Adrenal gland (tissue), 12 donors: ENCODE measurements around the gene EXOC3L1. TPM values are rescaled to one million over a fixed set of nuclear protein-coding genes. Genes with fewer than 3 reads are reported as not detected.

Experiments used
- DNase-seq, 7 donors: peaks; one replicate each; pipeline ENCODE4 v3.0.0-alpha.2; 2019 to 2020
- H3K27ac ChIP-seq, 5 donors: fragments of 200-600 bp; sonication (generic) in 4 of 5; 1 replicate in 3 of 5; 2 replicates in 2 of 5; pipeline versions ENCODE4 v1.5.1 to v1.8.0; 2016 to 2020; ENCODE audit warnings: mild to moderate bottlenecking in 1 of 5
- H3K27me3 ChIP-seq: fragments of 200-600 bp; 2 replicates; pipeline ENCODE4 v1.8.0; 2021
- H3K36me3 ChIP-seq, 2 donors: fragments of 200-600 bp; replicated peaks in 1 of 2; 1 replicate in 1 of 2; 2 replicates in 1 of 2; pipeline versions ENCODE4 v1.5.1 to v1.8.0; 2018 to 2022
- H3K4me1 ChIP-seq, 2 donors: fragments of 200-600 bp; replicated peaks in 1 of 2; 1 replicate in 1 of 2; 2 replicates in 1 of 2; pipeline versions ENCODE4 v1.5.1 to v1.8.0; 2018 to 2021
- H3K4me3 ChIP-seq, 4 donors: fragments of 200-600 bp; sonication (generic) in 3 of 4; one replicate each; pipeline ENCODE4 v1.5.1; 2016 to 2018
- H3K9me3 ChIP-seq, 3 donors: fragments of 200-600 bp; sonication (generic) in 1 of 3; replicated peaks in 1 of 3; 1 replicate in 2 of 3; 2 replicates in 1 of 3; pipeline versions ENCODE4 v1.5.1 to v1.8.0; 2016 to 2021
- CTCF ChIP-seq, 6 experiments: fragments of 450-650 bp in 4 of 6; fragments of 200-600 bp in 2 of 6; sonication (generic) in 1 of 6; IDR thresholded peaks; 1 replicate in 5 of 6; 2 replicates in 1 of 6; pipeline versions ENCODE4 v1.5.1 to v1.8.0; 2016 to 2021; ENCODE audit warnings: antibody characterized with exemption in 6 of 6, mild to moderate bottlenecking in 2 of 6, moderate library complexity in 1 of 6
- POLR2A ChIP-seq, 2 donors: fragments of 450-650 bp; IDR thresholded peaks; one replicate each; pipeline ENCODE4 v1.6.1; 2017; ENCODE audit warnings: antibody characterized with exemption in 2 of 2, mild to moderate bottlenecking in 2 of 2, moderate library complexity in 1 of 2
- WGBS, 4 donors: extraction: QIAGEN DNeasy Blood & Tissue Kit in 2 of 4; methylation state at CpG; one replicate each; pipeline versions ENCODE4 v1.1.5 to v1.1.7; 2013 to 2017; 5-methylcytosine and 5-hydroxymethylcytosine counted together
- intact Hi-C, 2 donors: fragments of 100-400 bp; cut with DNase I; formaldehyde crosslinking; loops; one replicate each; pipeline versions ENCODE4 v1.14.1 to v1.15.0; 2022 to 2023
- polyA plus RNA-seq, 3 donors: library from polyadenylated mRNA; stranded (reverse); fragments of 200-250 nt in 2 of 3; fragments of 350-450 nt in 1 of 3; fragmentation: Illumina TruSeq in 1 of 3; extraction: RNeasy Lipid Tissue Mini Kit (QIAGEN cat#74804) in 1 of 3; gene quantifications; one replicate each; pipeline ENCODE4 v1.2.3, GENCODE V29; 2013 to 2014
- total RNA-seq, 9 donors: library from RNA; depleted of rRNA in 4 of 9; stranded (reverse); fragments of >200 nt in 4 of 9; fragments of 120-200 nt in 1 of 9; fragmentation: NEBNext Ultra II Directional in 1 of 9; extraction: Animal tissue kit (Norgen Biotek cat#: 25700) in 1 of 9; gene quantifications; one replicate each; pipeline versions ENCODE4 v1.1.0 to v1.2.4, GENCODE V29; 2013 to 2023
- donor health status: healthy with polysubstance abuse.
- donor health status: Bipolar disorder and iron deficiency.
- donor health status: DM: yes; HTN: yes; CAD: no.
- donor health status: DM: no; HTN: no; CAD: no.
- donor health status: DM: no; HTN: no; CAD: no.
- donor health status: DM: yes; HTN: yes; CAD: no.

Gene EXOC3L1
- total and polyA plus RNA-seq, 12 donors, result 0.71 to 27.2 (median 11.8) TPM

DNA sequence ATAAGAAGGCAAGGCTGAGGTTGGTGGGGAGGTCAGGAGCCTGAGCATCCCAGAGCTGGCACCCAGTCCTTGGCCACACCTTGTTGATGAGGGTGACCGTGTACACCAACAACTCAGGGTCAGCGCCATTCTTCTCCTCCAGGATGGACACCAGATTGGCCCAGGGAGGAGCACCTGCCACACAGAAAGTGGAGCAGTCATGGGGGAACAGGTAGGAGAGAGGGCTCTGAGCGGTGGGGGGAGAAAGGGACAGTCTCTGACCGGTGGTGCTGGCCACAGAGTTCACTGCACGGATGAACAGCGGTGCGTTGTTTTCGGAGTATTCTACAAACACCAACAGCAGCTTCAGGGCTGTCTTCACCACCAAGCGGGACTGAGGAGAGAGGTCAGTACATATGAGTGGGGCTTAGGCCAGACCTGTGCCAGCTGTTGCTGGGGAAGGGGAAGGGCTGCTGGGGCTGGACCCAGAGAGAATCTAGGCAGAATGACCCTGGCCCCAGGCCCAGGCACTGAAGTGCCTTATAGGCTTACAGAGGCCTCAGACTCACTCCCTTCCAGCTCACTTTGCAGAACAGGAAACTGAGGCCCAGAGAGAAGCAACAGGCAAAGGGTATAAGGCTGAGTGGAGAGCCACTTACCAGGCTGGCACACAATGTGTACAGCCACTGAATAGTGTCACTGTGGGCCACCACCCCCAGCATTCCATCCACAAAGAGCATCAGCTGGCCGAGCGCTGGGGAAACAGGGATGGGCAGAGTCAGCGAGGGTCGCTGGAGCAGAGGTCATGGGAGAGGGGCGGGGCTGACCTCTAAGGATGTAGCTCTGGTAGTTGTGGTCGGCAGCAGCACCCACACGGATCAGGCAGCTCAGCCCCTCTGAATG is 47.7 kb upstream of the EXOC3L1 start:
- 76 to 94% (median 78%) methylated on average over 10 to 16 of the region's 16 CpGs for WGBS, 4 donors
- Histone ChIP-seq H3K27ac (no peak overlapping the region), H3K27me3 (no peaks in the 10 kb centered on the region), H3K9me3 (no peaks in the 10 kb centered on the region), H3K4me3 (no peak overlapping the region), H3K4me1 (peaks cover 26 to 28% of the 10 kb centered on the region in 2 donors), H3K36me3 (peaks cover 0 to 64% of the 10 kb centered on the region in 2 donors)
- TF ChIP-seq CTCF (IDR thresholded peaks at IDR 0.05), result no peak
- intact Hi-C loops, result no loop called here
- DNase-seq, result peak in 1 of 7 donors; percentile 4

GRCh38 chr16:67236563-67237395 is 46.8 kb upstream of the EXOC3L1 start:
- no peak overlapping the region for H3K4me3 ChIP-seq
- DNase-seq, result peak in 6 of 7 donors; percentile 5 to 71 (median 60)
- no peak overlapping the region for H3K27ac ChIP-seq

DNA sequence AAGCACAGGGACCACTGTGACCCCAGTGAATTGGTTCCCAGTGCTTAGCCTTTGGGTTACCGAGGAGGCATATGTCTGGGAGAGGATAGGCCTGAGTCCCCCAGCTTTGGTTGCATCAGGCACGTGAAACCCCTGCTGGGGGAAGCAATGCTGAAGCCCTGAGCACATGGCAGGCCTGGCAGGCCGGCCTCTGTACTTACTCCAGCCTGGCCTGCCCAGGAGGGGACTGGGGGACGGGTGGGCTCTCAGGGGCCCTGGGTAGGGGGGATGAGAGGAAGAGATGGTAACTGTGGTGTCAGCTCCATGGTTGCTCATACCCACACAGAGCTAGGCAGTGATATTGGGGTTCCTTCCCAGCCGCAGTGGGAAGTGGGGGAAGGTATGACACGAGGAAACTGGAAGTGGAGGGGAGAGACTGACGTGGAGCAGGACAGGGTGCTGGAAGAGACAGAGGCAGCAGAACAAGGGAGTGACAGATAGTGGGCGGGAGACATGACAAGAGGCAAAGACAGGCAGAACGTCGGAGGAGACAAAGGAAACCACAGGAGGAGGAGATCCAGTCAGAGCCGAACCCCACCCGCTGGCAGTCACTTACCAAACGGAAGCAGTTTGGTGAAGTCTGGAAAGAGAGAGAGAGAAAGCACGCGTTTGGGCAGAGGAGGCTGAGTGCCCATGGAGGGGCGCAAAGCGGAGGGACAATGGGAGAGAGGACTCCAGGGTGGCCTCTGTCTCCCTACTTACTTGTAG is 46.1 kb upstream of the EXOC3L1 start:
- intact Hi-C loops, result no loop called here
- peaks cover 0 to 75% of the 10 kb centered on the region in 2 donors for H3K36me3 ChIP-seq
- H3K9me3 ChIP-seq, result no peaks in the 10 kb centered on the region
- TF ChIP-seq POLR2A (IDR thresholded peaks at IDR 0.05) (no peak), CTCF (IDR thresholded peaks at IDR 0.05) (no peak)
- no peak overlapping the region for H3K27ac ChIP-seq
- H3K27me3 ChIP-seq, result no peaks in the 10 kb centered on the region
- no peak overlapping the region for H3K4me3 ChIP-seq
- H3K4me1 ChIP-seq, result peaks cover 9 to 12% of the 10 kb centered on the region in 2 donors
- DNase-seq, result no peak
- WGBS, 4 donors, result 84 to 87% (median 86%) methylated on average over 15 to 17 of the region's 17 CpGs

More at GRCh38 chr16:67236563-67237395, 46.8 kb upstream of the EXOC3L1 start:
- Histone ChIP-seq H3K9me3 (no peaks in the 10 kb centered on the region), H3K27me3 (no peaks in the 10 kb centered on the region), H3K36me3 (peaks cover 0 to 67% of the 10 kb centered on the region in 2 donors), H3K4me1 (peaks cover 17 to 20% of the 10 kb centered on the region in 2 donors)
- TF ChIP-seq CTCF (IDR thresholded peaks at IDR 0.05) (no peak), POLR2A (IDR thresholded peaks at IDR 0.05) (no peak)
- 76 to 86% (median 82%) methylated on average over 37 to 50 of the region's 50 CpGs for WGBS, 4 donors
- intact Hi-C loops, result no loop called here
